ENCODE measurements around the gene DIAPH2. TPM values are rescaled to one million over a fixed set of nuclear protein-coding genes. Genes with fewer than 3 reads are reported as not detected.
A peak's percentile ranks its signal among the peaks of the same experiment; 100 is the strongest.
"Not testable (repeated sequence)": the region's sequence is repeated elsewhere in the genome, so short reads cannot be mapped to it uniquely, and the experiment has no call there.

Gene DIAPH2
- total RNA-seq, 1 donor from 2014 or later = 11.0 TPM

GRCh38 chrX:96807318-96807717 is 122.7 kb downstream of the DIAPH2 start:
- no peak for FAIRE-seq
- no peak for DNase-seq (ENCODE audit: low spot score in 2 of 2)

GRCh38 chrX:96820935-96821334 is 136.3 kb downstream of the DIAPH2 start:
- FAIRE-seq = no peak
- no peak for DNase-seq (ENCODE audit: low spot score in 2 of 2)

GRCh38 chrX:96824166-96824565 is 139.5 kb downstream of the DIAPH2 start:
- DNase-seq (ENCODE audit: low spot score in 2 of 2) (no peak), FAIRE-seq (no peak)

DNA sequence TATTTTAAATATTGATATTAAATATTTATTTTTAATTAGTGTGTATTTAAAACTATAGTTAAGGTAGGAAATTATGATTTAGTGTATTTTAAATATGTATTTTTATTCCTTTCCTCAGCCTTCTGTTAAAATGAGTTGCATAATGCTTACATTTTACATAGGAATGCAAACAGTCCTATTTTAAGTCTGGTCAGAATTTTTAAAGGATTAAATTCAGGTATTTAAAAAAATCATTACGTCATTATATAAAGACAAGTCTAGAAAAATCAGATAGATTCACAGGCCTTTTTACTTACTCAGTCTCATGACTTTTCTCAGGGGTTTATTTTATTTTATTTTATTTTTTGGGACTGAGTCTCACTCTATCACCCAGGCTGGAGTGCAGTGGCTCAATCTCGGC is 148.7 kb downstream of the DIAPH2 start:
- FAIRE-seq = peak; percentile 50

GRCh38 chrX:96834137-96834536 is 149.5 kb downstream of the DIAPH2 start:
- DNase-seq (ENCODE audit: low spot score in 2 of 2) (no peak), FAIRE-seq (no peak)

More for the DNA sequence above, 148.7 kb downstream of the DIAPH2 start:
- no peak for DNase-seq (ENCODE audit: low spot score in 2 of 2)

- DNase-seq (ENCODE audit: low spot score in 2 of 2) = no peak
- no peak for FAIRE-seq
Observed at GRCh38 chrX:96835660-96836289, 151.1 kb downstream of the DIAPH2 start.

DNA sequence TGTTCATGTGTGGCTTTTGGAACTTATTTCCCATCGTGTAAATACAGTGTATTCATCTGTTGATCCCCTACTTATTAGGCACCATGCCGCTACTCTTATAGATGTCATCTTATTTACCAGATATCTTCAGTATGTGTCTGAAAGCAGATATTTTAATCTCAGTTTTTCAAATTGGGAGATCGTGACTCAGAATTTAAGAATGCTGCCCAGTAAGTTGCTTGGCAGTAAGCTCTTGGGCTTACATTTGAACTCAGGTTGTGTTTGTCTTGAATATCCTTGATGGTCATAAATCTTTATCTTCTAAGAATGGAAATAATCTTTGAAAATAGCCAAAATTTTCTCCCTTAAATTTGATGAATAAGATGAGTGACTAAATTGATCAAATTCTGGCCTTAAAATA is 153.2 kb downstream of the DIAPH2 start:
- FAIRE-seq (no peak), DNase-seq (ENCODE audit: low spot score in 2 of 2) (no peak)

GRCh38 chrX:96838537-96838936 is 153.9 kb downstream of the DIAPH2 start:
- no peak for DNase-seq (ENCODE audit: low spot score in 2 of 2)

GRCh38 chrX:96841325-96841724 is 156.7 kb downstream of the DIAPH2 start:
- FAIRE-seq = no peak
- no peak for DNase-seq (ENCODE audit: low spot score in 2 of 2)

More at GRCh38 chrX:96838537-96838936, 153.9 kb downstream of the DIAPH2 start:
- FAIRE-seq = no peak

GRCh38 chrX:96841866-96842265 is 157.2 kb downstream of the DIAPH2 start:
- not testable (repeated sequence) for DNase-seq (ENCODE audit: low spot score in 2 of 2); FAIRE-seq

DNA sequence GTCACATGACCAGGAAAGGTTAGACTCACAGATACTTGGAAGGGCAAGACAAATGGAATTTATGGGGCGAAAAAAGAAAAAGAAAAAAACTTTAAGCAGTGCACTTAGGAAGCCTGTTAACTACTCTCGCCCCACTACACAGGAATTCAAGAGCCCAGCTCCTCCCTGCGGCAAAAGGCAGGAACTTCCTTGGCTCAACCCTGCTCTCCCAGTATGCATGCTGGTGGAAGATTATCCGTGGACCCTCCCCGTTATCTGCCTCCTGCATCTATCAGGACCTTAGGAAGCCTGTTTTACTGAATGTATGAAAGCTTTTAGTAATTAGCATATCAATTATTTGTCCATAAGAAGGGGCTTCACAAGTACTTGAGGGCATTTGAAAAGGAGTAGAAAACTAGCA is 158.9 kb downstream of the DIAPH2 start:
- no peak for FAIRE-seq
- DNase-seq (ENCODE audit: low spot score in 2 of 2) = no peak

GRCh38 chrX:96846841-96847240 is 162.2 kb downstream of the DIAPH2 start:
- DNase-seq (ENCODE audit: low spot score in 2 of 2) (no peak), FAIRE-seq (no peak)

GRCh38 chrX:96859422-96859821 is 174.8 kb downstream of the DIAPH2 start:
- DNase-seq (ENCODE audit: low spot score in 2 of 2); FAIRE-seq: not testable (repeated sequence)

GRCh38 chrX:96861218-96861617 is 176.6 kb downstream of the DIAPH2 start:
- no peak for FAIRE-seq
- DNase-seq (ENCODE audit: low spot score in 2 of 2) = no peak

DNA sequence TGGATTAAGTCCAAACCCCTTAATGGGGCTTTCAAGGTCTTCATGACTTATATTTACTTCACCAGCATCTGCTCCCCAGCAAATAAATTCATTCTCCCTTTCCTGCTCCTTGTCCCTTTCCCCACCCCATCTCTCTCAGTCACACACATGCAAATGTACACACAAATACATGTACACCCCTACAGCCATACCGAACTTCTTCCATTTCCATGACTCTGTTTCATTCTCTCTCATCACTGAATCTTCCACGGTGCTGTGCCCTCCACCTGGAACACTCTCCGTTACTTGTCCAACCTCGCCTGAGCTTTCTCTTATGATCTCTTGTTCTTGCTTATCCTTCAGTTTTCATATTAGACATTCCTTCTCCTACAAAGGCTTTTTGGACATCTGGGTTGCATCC is 177.0 kb downstream of the DIAPH2 start:
- no peak for FAIRE-seq

DNA sequence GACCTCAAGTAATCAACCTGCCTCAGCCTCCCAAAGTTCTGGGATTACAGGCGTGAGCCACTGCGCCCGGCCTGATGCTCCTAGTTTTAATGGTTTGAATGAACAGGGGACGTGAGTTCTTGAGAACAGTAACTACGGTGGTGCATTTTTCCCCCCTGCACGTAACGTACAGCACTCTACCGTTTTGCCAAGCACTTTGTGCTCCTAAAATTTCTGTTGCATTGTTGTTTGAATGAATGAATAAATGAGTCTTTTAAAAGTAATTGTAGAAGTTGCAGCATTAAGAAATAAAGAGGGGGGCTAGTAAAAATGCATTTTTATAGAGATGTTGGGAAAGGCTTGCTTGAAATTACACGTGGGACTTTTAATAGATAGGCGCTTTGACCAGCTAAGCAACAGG is 199.0 kb downstream of the DIAPH2 start, which contains the start of gene RPA4:
Gene RPA4 (plus strand): TSS at position 301 of the 400 bp plus-strand sequence. CDS start 403 bp downstream, outside the sequence.
- no peak for DNase-seq (ENCODE audit: low spot score in 2 of 2)
- FAIRE-seq = no peak

More for the DNA sequence above, 177.0 kb downstream of the DIAPH2 start:
- DNase-seq (ENCODE audit: low spot score in 2 of 2) = no peak

DNA sequence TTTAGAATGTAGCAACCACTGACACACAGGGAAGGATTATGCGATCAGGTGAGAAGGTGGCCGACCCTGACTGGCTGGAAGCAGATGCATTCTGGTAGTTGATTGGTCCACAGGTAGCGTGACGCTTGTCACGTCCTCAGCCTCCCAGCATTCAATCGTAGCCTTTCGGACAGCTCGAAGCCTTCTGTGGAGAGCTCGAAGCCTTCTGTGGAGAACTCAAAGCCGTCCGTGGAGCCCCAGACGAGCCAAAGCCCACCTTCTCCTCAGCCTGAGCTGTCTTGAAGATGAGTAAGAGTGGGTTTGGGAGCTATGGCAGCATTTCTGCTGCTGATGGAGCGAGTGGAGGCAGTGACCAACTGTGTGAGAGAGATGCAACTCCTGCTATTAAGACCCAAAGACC is 199.4 kb downstream of the DIAPH2 start:
- no peak for DNase-seq (ENCODE audit: low spot score in 2 of 2)
- FAIRE-seq = no peak

GRCh38 chrX:96889726-96890125 is 205.1 kb downstream of the DIAPH2 start:
- FAIRE-seq (no peak), DNase-seq (ENCODE audit: low spot score in 2 of 2) (no peak)

GRCh38 chrX:96906741-96907140 is 222.1 kb downstream of the DIAPH2 start:
- FAIRE-seq (no peak), DNase-seq (ENCODE audit: low spot score in 2 of 2) (no peak)

GRCh38 chrX:96907516-96908272 is 223.1 kb downstream of the DIAPH2 start:
- no peak for FAIRE-seq
- DNase-seq (ENCODE audit: low spot score in 2 of 2) = no peak

GRCh38 chrX:96909291-96909690 is 224.6 kb downstream of the DIAPH2 start:
- DNase-seq (ENCODE audit: low spot score in 2 of 2) = no peak

GRCh38 chrX:96918864-96919263 is 234.2 kb downstream of the DIAPH2 start:
- no peak for FAIRE-seq
- DNase-seq (ENCODE audit: low spot score in 2 of 2) = no peak

More at GRCh38 chrX:96909291-96909690, 224.6 kb downstream of the DIAPH2 start:
- no peak for FAIRE-seq

Data from frontal cortex (tissue), 4 donors.